ENCODE results near the gene MGMT.

- TF ChIP-seq CTCF (IDR thresholded peaks at IDR 0.05) (no peak), EP300 (IDR thresholded peaks at IDR 0.05) (no peak), POLR2A (IDR thresholded peaks at IDR 0.05) (no peak)
These were observed 57.9 kb downstream of the MGMT start for GRCh38 chr10:129524936-129525335.
